Measurements from ENCODE around the gene MUC22.
"Not testable (repeated sequence)": the region's sequence is repeated elsewhere in the genome, so short reads cannot be mapped to it uniquely, and the experiment has no call there.

Gene MUC22

DNA sequence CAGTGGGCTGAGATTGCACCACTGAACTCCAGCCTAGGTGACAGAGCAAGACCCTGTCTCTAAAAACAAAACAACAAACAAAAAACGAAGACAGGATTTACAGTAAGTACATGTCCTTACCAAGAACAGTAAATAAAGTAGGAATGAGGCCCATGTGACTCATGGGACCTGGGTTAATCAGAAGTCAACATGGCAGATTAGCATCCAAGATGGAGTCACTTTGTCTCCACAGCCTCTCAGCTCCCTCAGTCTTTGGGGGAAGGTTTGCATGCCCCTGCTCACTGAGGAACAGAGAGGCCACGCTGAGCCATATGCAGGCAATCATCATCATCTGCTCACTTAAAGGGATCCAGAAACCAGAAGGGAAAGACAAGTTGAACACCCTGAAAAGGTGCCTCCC is 7.8 kb upstream of the MUC22 start:
- H3K9me3 ChIP-seq (ENCODE audit: low read depth, low read length) = no peaks in the 10 kb centered on the region
- H3K4me3 ChIP-seq = no peak overlapping the region
- H3K9ac ChIP-seq (ENCODE audit: insufficient read length) = no peak overlapping the region
- H3K27ac ChIP-seq = no peak overlapping the region
- TF ChIP-seq FOXP2 (optimal IDR thresholded peaks at IDR 0.05; ENCODE audit: control extremely low read depth, extremely low read length, insufficient read depth) (no peak), POLR2AphosphoS5 (IDR thresholded peaks at IDR 0.05; ENCODE audit: borderline replicate concordance, low read depth, low read length) (no peak), EZH2 (IDR thresholded peaks at IDR 0.05) (no peak)
- no peak for DNase-seq (ENCODE audit: low read depth, low spot score)
- H3K36me3 ChIP-seq (ENCODE audit: insufficient read depth, low read length) = no peaks in the 10 kb centered on the region

DNA sequence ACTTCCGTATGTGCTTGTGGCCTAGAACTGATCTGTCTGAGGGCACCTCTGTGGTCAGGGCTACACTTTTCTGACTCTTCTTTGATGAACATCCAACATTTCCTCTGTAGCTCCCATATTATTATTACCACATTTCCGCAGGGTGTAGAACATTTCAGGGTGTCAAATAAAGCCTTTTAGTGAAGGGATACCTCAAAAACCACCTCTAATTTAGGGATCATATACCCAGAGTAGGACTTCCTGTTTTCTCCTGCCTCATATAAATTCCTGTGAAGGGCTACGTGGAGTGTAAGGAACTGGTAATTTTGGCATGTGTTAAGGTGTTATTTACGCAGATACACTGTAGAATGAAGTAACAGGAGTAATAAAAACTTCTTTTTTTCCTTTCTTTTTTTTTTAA is 5.5 kb upstream of the MUC22 start:
- Histone ChIP-seq H3K36me3 (ENCODE audit: insufficient read depth, low read length) (no peaks in the 10 kb centered on the region), H3K4me3 (no peak overlapping the region), H3K9me3 (ENCODE audit: low read depth, low read length) (no peaks in the 10 kb centered on the region), H3K27ac (no peak overlapping the region), H3K9ac (ENCODE audit: insufficient read length) (no peak overlapping the region)
- no peak for DNase-seq (ENCODE audit: low read depth, low spot score)
- TF ChIP-seq FOXP2 (optimal IDR thresholded peaks at IDR 0.05; ENCODE audit: control extremely low read depth, extremely low read length, insufficient read depth) (no peak), EZH2 (IDR thresholded peaks at IDR 0.05) (no peak), POLR2AphosphoS5 (IDR thresholded peaks at IDR 0.05; ENCODE audit: borderline replicate concordance, low read depth, low read length) (no peak)

DNA sequence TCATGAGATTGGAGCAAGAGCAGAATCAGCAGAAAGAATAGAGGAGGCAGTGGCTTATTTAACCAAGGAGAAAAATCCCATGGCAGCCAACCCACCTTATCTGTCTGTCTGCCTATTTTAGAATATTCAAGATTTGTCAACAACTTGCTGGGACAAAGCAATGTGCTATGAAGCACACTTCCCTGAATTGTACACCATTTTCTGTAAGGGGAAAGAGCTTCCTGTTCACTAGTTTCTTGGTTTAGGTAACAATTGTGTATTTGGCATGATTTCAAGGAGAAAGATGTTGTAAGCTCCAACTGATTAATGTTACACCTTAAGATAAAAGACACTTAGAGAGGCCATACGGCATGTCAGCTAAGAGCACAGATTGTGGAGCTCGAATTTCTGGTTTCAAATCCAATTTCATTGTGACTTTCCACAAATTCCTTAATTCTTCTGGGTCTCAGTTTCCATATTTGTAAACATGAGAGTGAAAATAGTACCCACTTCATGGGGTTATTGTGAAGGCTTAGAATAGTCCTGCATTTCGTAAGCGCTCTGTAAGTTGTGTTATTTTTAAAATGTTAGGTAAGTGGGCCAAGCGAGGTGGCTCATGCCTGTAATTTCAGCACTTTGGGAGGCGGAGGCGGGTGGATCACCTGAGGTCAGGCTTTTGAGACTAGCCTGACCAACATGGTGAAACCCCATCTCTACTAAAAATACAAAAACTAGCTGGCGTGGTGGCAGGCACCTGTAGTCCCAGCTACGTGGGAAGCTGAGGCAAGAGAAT is 4.8 kb upstream of the MUC22 start:
- Histone ChIP-seq H3K27ac (no peak overlapping the region), H3K9ac (ENCODE audit: insufficient read length) (no peak overlapping the region), H3K9me3 (ENCODE audit: low read depth, low read length) (no peaks in the 10 kb centered on the region), H3K36me3 (ENCODE audit: insufficient read depth, low read length) (no peaks in the 10 kb centered on the region), H3K4me3 (no peak overlapping the region)
- no peak for TF ChIP-seq POLR2AphosphoS5 (IDR thresholded peaks at IDR 0.05; ENCODE audit: borderline replicate concordance, low read depth, low read length)
- TF ChIP-seq EZH2 (IDR thresholded peaks at IDR 0.05) = no peak
- no peak for TF ChIP-seq FOXP2 (optimal IDR thresholded peaks at IDR 0.05; ENCODE audit: control extremely low read depth, extremely low read length, insufficient read depth)
- no peak for DNase-seq (ENCODE audit: low read depth, low spot score)

DNA sequence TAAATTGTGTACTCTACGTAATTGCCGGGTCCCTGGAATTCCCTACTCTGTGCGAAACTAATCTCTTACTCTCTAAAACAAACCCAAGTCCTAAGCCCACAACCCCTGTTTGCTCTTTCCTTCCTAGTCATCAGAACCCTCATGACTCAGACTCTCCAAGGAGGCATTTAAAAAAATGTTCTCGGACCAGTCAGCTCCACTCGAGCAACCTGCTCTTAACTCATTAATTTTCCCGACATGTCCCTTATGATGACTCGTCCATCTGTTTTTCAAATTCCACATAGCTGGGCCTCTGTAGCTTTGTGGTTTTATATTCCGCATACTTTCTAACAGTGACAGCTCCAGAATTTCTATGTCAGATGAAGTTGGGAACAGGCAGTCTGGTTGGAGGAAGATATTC is 2.6 kb upstream of the MUC22 start:
- no peak for DNase-seq (ENCODE audit: low read depth, low spot score)
- H3K27ac ChIP-seq = no peak overlapping the region

GRCh38 chr6:31008165-31008564 is 2.1 kb upstream of the MUC22 start:
- H3K9me3 ChIP-seq (ENCODE audit: low read depth, low read length) = no peaks in the 10 kb centered on the region
- no peak overlapping the region for H3K27ac ChIP-seq
- H3K4me3 ChIP-seq = no peak overlapping the region
- DNase-seq (ENCODE audit: low read depth, low spot score) = no peak
- no peak overlapping the region for H3K9ac ChIP-seq (ENCODE audit: insufficient read length)
- TF ChIP-seq FOXP2 (optimal IDR thresholded peaks at IDR 0.05; ENCODE audit: control extremely low read depth, extremely low read length, insufficient read depth) (no peak), EZH2 (IDR thresholded peaks at IDR 0.05) (no peak), POLR2AphosphoS5 (IDR thresholded peaks at IDR 0.05; ENCODE audit: borderline replicate concordance, low read depth, low read length) (no peak)
- H3K36me3 ChIP-seq (ENCODE audit: insufficient read depth, low read length) = no peaks in the 10 kb centered on the region

More for the DNA sequence above, 2.6 kb upstream of the MUC22 start:
- TF ChIP-seq POLR2AphosphoS5 (IDR thresholded peaks at IDR 0.05; ENCODE audit: borderline replicate concordance, low read depth, low read length) = no peak
- no peak for TF ChIP-seq EZH2 (IDR thresholded peaks at IDR 0.05)
- TF ChIP-seq FOXP2 (optimal IDR thresholded peaks at IDR 0.05; ENCODE audit: control extremely low read depth, extremely low read length, insufficient read depth) = no peak
- Histone ChIP-seq H3K36me3 (ENCODE audit: insufficient read depth, low read length) (no peaks in the 10 kb centered on the region), H3K9me3 (ENCODE audit: low read depth, low read length) (no peaks in the 10 kb centered on the region), H3K4me3 (no peak overlapping the region), H3K9ac (ENCODE audit: insufficient read length) (no peak overlapping the region)

GRCh38 chr6:31009731-31010130 is 543 bp upstream of the MUC22 start:
- no peak for DNase-seq (ENCODE audit: low read depth, low spot score)
- H3K27ac ChIP-seq = no peak overlapping the region
- no peak for TF ChIP-seq EZH2 (IDR thresholded peaks at IDR 0.05)
- TF ChIP-seq FOXP2 (optimal IDR thresholded peaks at IDR 0.05; ENCODE audit: control extremely low read depth, extremely low read length, insufficient read depth) = no peak
- no peak for TF ChIP-seq POLR2AphosphoS5 (IDR thresholded peaks at IDR 0.05; ENCODE audit: borderline replicate concordance, low read depth, low read length)
- H3K9ac ChIP-seq (ENCODE audit: insufficient read length) = no peak overlapping the region
- H3K36me3 ChIP-seq (ENCODE audit: insufficient read depth, low read length) = no peaks in the 10 kb centered on the region
- no peaks in the 10 kb centered on the region for H3K9me3 ChIP-seq (ENCODE audit: low read depth, low read length)
- H3K4me3 ChIP-seq = no peak overlapping the region

- TF ChIP-seq POLR2AphosphoS5 (IDR thresholded peaks at IDR 0.05; ENCODE audit: borderline replicate concordance, low read depth, low read length) = no peak
- no peak for TF ChIP-seq EZH2 (IDR thresholded peaks at IDR 0.05)
- TF ChIP-seq FOXP2 (optimal IDR thresholded peaks at IDR 0.05; ENCODE audit: control extremely low read depth, extremely low read length, insufficient read depth) = no peak
- Histone ChIP-seq H3K9me3 (ENCODE audit: low read depth, low read length) (no peaks in the 10 kb centered on the region), H3K9ac (ENCODE audit: insufficient read length) (no peak overlapping the region), H3K36me3 (ENCODE audit: insufficient read depth, low read length) (no peaks in the 10 kb centered on the region), H3K4me3 (no peak overlapping the region), H3K27ac (no peak overlapping the region)
- no peak for DNase-seq (ENCODE audit: low read depth, low spot score)
Measured at GRCh38 chr6:31011153-31011552, 879 bp downstream of the MUC22 start.

- DNase-seq (ENCODE audit: low read depth, low spot score) = no peak
- no peaks in the 10 kb centered on the region for H3K36me3 ChIP-seq (ENCODE audit: insufficient read depth, low read length)
- no peak overlapping the region for H3K27ac ChIP-seq
- no peak overlapping the region for H3K4me3 ChIP-seq
- H3K9me3 ChIP-seq (ENCODE audit: low read depth, low read length) = no peaks in the 10 kb centered on the region
- no peak for TF ChIP-seq EZH2 (IDR thresholded peaks at IDR 0.05)
- TF ChIP-seq FOXP2 (optimal IDR thresholded peaks at IDR 0.05; ENCODE audit: control extremely low read depth, extremely low read length, insufficient read depth) = no peak
- no peak for TF ChIP-seq POLR2AphosphoS5 (IDR thresholded peaks at IDR 0.05; ENCODE audit: borderline replicate concordance, low read depth, low read length)
- no peak overlapping the region for H3K9ac ChIP-seq (ENCODE audit: insufficient read length)
Measured at GRCh38 chr6:31016659-31017299, 6.5 kb downstream of the MUC22 start.

GRCh38 chr6:31017436-31017835 is 7.2 kb downstream of the MUC22 start:
- DNase-seq (ENCODE audit: low read depth, low spot score); H3K27ac ChIP-seq; H3K36me3 ChIP-seq (ENCODE audit: insufficient read depth, low read length); H3K9ac ChIP-seq (ENCODE audit: insufficient read length); H3K9me3 ChIP-seq (ENCODE audit: low read depth, low read length); H3K4me3 ChIP-seq: not testable (repeated sequence)

Measured in SK-N-MC (cell line).